GM19025 (cell line): ENCODE measurements around the gene TMEM125.

Source experiments
- ATAC-seq: cut with Tn5 transposase; IDR thresholded peaks from one replicate; pipeline ENCODE4 v1.9.1; 2021; ENCODE audit warnings: mild to moderate bottlenecking, low read depth, moderate library complexity; ENCODE audit not compliant: unreplicated experiment

TMEM125 gene

DNA sequence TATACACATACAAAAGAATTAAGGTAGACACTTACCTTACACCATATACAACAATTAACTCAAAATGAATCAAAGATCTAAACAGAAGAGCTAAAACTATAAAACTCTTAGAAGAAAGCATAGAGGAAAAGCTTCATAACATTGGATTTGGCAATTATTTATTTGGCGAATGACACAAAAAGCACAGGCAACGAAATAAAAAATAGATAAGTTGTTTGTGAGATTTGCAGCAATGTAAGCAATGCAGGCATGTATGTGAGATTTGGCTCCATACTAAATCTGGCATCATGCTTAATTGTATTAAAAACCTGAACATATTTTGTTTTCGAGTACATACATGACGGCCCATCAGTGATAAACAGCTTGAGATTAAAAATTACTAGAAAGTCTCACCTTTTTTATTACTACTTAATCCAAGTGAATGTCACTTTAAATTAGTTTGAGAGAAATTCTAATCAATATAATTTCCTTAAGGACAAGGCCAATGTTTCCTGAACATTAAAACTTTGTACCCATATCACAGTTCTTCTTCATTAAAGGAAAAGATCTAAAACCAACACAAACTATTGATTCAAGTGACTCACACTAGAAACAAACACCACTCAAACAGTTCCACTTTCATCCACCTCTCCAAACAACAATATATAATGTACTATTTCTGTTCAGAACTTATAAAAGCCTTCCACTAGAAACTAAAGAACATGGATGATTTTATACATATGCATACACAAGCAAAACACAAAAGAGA lies 23.1 kb upstream of the TMEM125 start:
- no peak for ATAC-seq

DNA sequence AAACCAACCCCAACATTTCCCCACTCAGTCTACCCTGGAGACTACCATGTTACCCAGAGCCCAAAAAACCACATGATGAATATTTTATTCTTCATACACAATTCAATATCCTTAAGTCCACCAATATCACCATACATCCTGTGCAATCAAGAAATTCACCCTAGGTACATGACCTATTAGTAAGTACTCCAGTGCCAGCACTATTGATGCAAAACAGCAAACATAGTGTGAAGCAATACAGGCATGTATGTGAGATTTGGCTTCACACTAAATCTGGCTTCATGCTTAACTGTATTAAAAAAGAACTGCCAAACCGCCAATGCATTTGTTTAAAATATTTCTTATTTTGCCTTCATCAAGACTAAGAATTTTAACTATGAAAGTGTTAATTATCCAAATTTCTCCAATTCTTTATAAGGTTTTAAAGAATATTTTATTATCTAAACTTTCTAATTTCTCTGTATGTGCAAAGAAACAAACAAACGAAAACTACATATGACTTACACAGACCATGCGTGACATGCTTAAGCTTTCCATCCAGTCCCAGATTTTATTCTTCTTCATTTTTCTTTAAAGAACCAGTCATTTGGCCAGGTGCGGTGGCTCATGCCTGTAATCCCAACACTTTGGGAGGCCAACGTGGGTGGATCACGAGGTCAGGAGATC lies 22.4 kb upstream of the TMEM125 start:
- ATAC-seq = no peak

DNA sequence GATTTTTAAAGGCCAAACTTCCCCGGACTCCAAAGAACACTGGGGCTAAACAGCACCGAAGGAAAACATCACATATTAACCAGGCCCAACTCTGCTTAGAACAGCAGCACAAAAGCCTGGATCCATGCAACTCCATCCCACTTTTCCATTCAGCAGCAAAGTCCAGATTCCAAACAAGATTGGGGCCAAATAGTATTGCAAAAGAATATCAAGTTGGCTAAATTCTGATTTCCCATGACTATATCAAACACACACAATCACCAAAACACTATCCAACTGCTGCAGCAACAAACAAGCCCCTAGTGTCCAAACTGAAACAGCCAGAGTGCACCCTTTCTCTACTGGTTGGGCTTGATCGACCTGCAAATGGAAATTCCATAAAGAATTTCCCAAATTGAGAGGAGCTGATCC lies 19.4 kb upstream of the TMEM125 start:
- no peak for ATAC-seq

DNA sequence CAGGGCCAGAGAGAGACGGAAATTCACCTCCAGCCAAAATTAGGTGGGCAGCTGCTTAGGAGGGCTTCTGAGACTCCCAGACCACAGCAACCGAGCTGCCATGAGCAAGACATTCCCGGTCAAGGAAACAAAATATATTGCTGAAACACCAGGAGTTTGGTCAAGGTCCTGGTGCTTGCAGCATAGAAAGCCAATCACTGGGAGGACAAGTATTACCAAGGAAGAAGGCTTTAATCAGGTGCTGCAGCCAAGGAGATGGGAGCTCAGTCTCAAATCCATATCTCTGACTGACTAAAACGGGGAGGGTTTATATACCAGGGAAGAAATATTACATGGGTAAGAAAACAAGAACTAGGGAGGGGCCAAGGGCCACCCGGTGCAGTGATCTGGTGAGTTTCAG lies 18.8 kb upstream of the TMEM125 start:
- ATAC-seq = no peak

DNA sequence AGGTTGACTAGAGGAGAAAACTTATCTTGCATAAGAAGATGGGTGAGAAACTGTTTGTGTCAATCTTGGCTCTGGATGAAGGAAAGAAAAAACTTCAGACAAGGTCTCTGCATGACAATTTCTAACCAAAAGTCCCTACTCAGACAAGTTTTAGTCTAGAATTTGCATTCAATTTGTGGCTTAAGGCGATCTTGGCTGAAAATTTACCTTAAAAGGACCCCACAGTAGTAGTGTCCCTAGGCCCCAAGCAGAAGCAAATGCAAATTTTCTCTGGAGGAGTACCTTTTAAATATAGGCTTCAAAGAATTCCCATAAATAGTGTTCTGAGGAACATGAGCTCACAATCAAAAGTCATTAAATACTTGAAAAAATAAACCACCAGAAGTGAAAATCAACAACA lies 17.6 kb upstream of the TMEM125 start:
- no peak for ATAC-seq

DNA sequence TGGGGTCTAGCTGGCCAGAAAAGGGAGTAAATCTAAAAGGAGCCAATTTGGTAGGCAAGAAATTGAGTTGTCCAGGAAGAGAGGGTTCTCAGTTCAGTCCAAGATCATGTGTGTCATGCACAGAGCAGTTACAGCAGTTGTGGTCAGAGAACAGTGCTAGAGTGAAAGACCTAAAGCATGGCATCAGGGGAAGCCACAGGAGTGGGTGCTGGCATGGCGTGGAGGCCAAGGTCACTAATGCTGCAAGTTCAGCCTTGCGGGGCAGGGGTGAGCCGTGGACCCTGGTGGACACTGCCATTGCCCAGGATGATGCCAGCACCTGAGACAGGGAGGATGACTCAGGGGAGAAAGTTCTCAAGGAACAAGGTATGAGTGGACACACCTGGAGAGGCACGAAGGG lies 16.6 kb upstream of the TMEM125 start:
- no peak for ATAC-seq

DNA sequence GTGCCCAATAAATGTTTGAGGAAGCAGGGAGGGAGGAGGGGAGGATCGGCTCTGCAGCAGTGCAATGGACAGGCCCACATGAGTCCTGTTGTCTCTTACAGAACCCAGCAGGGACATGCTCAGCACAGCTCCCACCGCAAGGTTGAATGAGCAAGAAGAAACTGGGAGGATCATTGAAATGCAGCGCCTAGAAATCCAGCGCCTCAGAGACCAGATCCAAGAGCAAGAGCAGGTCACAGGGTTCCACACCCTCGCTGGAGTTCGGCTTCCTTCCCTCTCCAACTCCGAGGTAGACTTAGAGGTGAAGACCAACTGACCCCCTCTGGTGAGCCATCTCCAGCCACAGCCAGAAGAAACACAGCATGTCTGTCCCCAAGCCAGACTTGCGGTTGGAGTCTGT lies 15.9 kb upstream of the TMEM125 start:
- no peak for ATAC-seq

DNA sequence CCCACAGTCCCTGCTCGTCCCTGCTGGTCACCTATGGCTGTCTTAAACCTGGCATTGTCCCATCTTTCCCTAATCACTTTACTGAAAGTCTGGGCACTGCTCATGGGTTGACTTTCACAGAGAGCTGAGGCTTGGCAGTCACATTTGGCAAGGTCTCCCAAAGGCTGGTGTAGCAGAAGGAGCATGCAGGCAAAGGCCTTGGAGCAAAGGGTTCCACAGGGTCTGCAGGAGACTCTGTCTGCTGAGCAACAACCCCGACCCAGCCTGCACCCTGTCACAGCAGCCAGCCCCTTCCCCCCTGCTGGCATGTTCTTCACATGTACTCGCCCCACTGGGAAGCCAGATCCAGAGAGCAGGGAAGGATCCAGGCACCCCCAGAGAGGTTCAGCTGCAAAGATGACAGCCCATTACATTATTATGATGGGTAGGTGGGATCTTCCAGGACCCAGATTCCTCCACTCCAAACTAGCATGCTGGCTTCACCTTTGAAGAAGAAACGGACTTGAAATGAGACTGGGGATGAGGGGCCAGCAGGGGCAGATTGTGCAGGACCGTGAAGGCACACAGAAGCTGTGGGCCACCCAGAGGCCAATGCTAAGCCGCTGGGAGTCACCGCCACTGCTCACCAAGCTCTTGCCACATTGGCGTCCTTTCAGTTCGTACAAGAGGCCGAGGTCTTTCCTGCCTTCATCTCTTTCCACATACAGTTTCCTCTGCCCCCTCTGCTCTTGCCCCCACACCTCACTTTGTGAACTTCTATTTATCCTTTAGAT lies 14.2 kb upstream of the TMEM125 start:
- no peak for ATAC-seq

DNA sequence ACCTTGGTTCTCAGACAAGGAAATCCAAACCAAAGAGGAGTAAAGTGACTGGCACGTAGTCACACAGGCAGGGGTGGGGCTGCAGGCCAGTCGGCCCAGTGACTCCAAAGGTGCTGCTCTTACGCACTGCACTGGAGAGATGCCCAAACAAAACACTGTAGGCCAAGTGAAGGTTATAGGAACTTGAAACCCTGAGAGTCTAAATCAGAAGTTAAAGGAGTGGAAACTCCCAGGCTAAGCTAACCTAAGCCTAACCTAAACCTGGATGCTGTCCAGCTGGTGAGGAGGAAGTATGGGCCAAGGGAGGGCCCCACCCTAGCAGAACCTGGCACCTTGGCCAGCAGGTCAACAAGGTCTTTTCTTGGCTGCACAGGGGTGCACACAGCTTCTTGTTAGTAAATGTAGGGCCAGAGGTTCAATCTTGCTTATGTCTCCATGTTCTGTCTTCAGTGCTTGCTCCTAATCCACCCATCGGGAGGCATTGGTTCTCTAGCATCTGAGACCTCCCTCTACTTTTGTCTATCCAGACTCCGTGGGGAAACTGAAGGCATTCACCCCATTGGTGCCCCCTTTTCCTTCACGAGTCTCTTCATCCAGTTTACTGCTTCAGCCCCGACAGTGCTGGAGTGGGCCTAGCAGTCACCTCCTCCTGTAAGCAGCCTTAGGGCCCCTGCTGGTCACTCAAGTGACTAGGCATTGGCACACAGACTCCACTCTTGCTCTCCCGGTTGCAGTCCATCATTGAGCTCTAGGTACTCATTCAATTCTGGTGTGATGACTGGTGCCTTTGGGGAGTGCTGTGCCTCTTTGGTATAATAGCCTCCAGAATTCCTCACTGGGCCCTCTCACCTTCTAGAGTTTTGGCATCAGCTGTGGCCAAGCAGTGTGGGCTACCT lies 12.9 kb upstream of the TMEM125 start:
- ATAC-seq = no peak

DNA sequence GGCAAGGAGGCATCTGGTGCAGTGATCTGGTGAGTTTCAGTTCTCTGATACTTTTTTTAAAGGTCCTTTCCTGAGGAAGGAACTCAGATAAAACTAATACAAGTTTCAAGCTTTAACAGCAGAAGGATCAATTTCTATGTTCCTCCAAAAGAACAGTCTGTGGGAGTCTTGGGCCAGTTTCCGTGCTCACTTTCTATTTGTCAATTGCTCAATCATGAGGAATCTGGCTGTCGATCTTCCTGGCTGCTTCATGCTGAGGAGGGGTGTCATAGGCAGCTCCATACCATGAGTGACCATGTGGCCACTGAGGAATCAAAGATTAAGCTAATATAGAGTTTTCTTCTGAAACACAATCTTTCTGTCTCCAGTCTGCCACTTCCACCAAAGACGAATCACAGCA lies 11.4 kb upstream of the TMEM125 start:
- ATAC-seq = no peak

DNA sequence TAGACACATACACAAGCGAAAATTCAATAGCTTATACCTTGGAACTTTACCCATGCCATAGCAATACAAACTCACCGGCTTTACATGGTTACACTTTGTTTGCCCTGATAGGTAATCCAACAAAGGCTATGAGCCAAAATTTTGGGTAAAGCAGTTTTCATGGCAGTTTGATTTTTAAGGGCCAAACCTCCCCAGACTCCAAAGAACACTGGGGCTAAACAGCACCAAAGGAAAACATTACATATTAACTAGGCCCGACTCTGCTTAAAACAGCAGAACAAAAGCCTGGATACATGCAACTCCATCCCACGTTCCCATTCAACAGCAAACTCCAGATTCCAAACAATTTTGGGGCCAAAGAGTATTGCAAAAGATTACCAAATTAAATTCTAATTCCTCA lies 4.4 kb upstream of the TMEM125 start:
- ATAC-seq = no peak

DNA sequence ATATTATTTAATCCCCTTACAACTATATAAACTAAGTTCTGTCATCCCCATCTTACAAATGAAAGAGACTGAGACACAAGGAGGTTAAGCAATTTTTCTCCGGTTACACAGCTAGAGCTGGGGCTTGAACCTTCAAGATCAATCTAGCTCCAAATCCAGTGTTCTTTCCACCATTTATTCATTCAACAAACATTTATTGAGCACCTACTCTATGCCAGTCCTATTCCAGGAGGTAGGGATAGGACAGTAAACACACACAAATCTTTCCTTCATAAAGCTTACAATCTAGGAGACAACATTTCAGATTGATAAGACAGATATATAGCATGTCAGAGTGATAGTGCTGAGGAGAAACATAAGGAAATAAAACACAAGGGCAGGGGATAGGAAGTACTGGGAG lies 2.9 kb upstream of the TMEM125 start:
- ATAC-seq = no peak

DNA sequence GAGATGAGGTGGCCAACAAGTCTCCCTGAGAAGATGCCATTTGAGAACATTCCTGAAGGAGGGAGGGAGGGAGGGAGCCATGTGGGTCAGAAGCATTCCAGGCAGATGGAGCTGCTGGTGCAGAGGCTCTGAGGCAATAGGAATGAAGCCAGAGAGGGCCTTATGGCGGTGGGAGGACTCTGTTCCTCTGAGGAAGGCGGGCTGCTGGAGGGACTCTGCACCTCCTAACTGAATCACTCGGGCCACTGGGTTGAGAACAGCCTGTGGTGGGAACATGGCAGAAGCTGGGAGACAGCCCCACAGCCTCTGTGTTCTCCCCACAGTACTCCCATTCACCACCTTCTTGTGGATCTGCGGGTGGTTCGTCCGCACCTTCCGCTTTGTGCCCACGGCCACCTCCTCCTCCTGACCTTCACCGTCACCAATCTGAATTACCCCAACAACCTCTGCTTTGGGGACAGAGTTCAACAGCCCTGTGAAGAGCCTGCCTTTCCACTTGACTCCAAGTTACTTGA lies 2.4 kb upstream of the TMEM125 start:
- no peak for ATAC-seq

DNA sequence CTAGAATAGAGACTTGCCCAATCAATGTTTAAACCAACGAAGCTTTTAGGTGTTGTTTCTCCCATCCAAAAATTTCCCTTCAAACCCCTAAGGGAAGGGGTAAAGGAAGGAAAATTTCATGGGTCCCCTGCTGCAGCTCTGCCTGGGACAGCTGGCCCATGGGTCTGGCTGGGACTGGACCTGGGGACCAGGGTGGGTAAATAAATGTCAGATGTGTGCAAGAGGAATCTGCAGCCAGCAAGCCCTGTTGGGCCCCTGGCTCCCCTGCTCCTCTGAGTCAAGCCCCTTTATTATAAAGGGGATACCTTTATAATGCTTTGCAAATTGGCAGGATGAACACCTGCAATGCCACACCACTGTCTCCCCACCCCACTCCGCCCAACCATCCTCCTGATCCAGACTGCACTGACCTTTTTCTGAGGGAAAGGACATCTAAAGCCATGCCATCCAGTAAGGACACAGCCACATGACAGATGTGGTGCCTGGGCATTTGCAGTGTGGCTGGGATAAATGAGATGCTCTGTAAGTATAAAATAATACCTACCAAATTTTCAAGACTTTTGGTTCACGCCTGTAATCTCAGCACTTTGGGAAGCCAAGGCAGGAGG lies 1.9 kb upstream of the TMEM125 start:
- ATAC-seq = no peak

DNA sequence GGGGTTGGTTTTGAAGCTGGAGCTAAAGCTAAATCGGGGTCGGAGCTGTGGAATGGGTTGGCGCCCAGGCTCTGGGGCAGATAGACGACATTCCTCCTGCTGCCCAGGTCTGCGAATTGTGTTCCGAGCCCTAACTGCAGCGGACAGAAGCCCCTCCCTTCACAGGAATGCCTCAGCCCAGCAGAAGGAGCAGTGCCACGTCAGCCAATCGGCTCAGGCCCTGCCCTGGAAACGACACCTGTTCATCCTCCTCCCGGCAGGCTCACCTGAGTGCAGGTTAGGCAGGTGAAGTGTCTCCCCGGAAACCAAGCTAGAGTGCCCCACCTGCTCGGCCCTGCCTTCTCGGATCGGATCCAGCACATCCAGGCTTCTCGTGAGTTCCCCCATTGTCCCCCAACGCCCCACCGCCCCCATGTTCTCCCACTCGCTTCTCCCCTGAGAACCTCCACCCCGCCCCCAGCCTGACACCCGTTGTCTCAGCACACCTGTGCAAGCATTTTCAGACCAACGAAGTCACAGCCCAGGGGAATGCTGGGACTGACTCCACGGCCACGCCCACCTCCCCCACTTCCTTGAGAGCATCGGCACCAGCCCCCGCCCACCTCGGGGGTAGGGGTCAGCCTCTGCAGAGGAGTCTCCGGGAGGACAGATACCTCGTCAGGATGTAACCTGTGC lies 775 bp downstream of the TMEM125 start:
- no peak for ATAC-seq

DNA sequence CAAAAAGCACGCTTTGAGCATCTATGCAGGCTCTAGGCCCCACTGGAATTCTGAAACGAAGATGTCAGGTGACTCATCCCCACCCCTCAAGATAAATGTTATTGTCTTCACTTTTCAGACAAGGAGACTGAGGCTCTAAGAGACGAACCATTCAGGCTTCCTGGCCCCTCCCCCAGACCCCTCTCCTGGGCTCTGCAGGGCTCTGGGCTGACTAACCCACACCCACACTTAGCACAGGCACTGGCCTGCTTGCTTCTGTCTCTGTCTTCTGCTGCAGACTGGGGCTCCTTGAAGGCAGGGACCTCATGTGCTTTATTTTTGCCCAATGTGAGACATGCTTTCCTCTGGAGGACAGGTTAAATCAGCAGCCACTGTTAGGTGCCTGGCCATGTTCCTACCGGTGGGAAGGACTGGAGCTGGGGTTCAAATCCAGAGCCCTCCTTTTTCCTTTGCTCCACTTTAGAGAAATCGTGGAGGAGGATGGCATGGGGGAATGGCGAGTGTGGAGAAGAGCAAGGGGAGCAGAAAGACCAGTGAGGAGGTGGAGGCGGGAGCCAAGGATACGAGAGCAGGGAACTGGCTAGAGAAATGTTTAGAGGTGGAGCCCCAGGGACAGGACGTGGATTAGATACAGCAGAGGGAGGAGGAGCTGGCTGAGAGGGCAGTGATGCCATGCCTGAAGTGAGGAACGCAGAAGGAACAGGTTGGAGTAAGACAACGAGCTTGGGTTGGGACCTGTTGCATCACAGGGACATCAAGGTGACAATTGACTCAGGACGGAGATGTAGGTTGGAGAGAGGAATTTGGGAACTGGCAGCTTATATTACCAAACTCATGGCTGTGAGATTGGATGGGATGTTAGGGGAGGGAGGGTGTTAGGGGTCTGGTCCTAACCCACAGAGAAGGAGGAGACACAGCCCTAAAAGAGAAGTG lies 1.7 kb downstream of the TMEM125 start:
- ATAC-seq = no peak

DNA sequence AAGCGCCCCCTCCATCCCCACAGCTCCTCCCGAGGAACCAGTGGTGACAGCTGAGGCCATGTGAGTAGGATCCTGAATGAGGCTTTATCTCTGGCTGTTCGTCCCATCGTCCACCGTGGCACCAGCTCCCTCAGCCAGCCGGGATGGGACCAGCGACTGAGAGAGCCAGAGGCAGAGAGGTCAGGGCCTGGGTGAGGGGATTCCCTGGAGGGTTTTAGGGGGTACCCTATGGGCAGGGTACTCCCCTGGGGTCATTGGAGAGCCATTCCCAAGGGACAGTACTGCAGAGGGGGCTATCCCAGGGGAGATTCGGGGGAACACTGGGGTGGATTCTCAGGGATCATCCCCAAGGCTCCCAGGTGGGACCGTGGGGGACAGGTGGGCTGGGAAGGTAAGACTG lies 2.4 kb downstream of the TMEM125 start:
- no peak for ATAC-seq
